MCF 10A (cell line): ENCODE results near the gene CEP170B. TPM values are rescaled to one million over a fixed set of nuclear protein-coding genes. Genes with fewer than 3 reads are reported as not detected.

Experiments
- BruUV-seq: library from RNA; stranded (reverse); fragments of 400-500 nt; replicated peaks from 2 replicates; lab custom pipeline; 2021; lab: Mats Ljungman, UMichigan
- CTCF ChIA-PET: fragments of 300-600 bp; sonication (Branson Sonifier 250); formaldehyde crosslinking; extraction: SDS; loops from one replicate; lab custom pipeline; 2021; ENCODE audit warnings: antibody characterized with exemption, inconsistent platforms; lab: Yijun Ruan, JAX
- POLR2A ChIA-PET: fragments of 300-600, 350-650 bp; sonication (Branson Sonifier 250); formaldehyde crosslinking; extraction: SDS; loops from one replicate; lab custom pipeline; 2020; ENCODE audit warnings: antibody characterized with exemption, inconsistent platforms; lab: Yijun Ruan, JAX
- DNase-seq: peaks from one replicate; pipeline ENCODE4 v3.0.0-alpha.2; 2018; ENCODE audit not compliant: unreplicated experiment
- H3K27ac Mint-ChIP-seq: one replicate; pipeline ENCODE4 v1.8.0; 2022; ENCODE audit warnings: mild to moderate bottlenecking, low read depth, mixed read lengths; ENCODE audit not compliant: unreplicated experiment
- H3K27me3 Mint-ChIP-seq: one replicate; pipeline ENCODE4 v1.8.0; 2022; ENCODE audit warnings: mixed read lengths; ENCODE audit not compliant: insufficient read depth, unreplicated experiment
- H3K36me3 Mint-ChIP-seq: one replicate; pipeline ENCODE4 v1.8.0; 2022; ENCODE audit warnings: mild to moderate bottlenecking, moderate library complexity, mixed read lengths; ENCODE audit not compliant: insufficient read depth, unreplicated experiment
- H3K4me1 Mint-ChIP-seq: one replicate; pipeline ENCODE4 v1.8.0; 2022; ENCODE audit warnings: mixed read lengths; ENCODE audit not compliant: insufficient read depth, unreplicated experiment
- H3K4me3 Mint-ChIP-seq: one replicate; pipeline ENCODE4 v1.8.0; 2022; ENCODE audit warnings: mild to moderate bottlenecking, moderate library complexity, mixed read lengths; ENCODE audit not compliant: unreplicated experiment
- H3K9me3 Mint-ChIP-seq: one replicate; pipeline ENCODE4 v1.8.0; 2022; ENCODE audit warnings: mixed read lengths; ENCODE audit not compliant: unreplicated experiment
- CTCF ChIP-seq: fragments of 200-600 bp; IDR thresholded peaks from one replicate; pipeline ENCODE4 v1.8.0; 2022; ENCODE audit warnings: antibody characterized with exemption, mild to moderate bottlenecking; ENCODE audit not compliant: unreplicated experiment
- intact Hi-C: fragments of 100-400 bp; cut with micrococcal nuclease; formaldehyde crosslinking; loops from 2 replicates; pipeline ENCODE4 v1.14.1; 2022
- total RNA-seq: library from RNA; stranded (reverse); gene quantifications from 2 replicates; pipeline ENCODE4 v1.2.3, GENCODE V29; 2022

CEP170B gene
- total RNA-seq, 1 experiment from 2014 or later = 77.4 TPM

- H3K27me3 Mint-ChIP-seq = no peaks in the 10 kb centered on the region
- TF ChIP-seq CTCF = peak; percentile 37
- H3K4me1 Mint-ChIP-seq = peaks cover 22% of the 10 kb centered on the region
- no peaks in the 10 kb centered on the region for H3K9me3 Mint-ChIP-seq
- no peak overlapping the region for H3K27ac Mint-ChIP-seq
- intact Hi-C loops = no loop called here
- no peak for DNase-seq
- BruUV-seq = no TSS peak
- no peak overlapping the region for H3K4me3 Mint-ChIP-seq
- peaks cover 6% of the 10 kb centered on the region for H3K36me3 Mint-ChIP-seq
- ChIA-PET POLR2A (no interaction called here), CTCF (interaction anchor here (0.6 to 0.8 kb wide), 4 partner anchors 101 to 1167 kb away, joined by 3 to 5 read pairs (median 4); no protein-coding TSS in a partner anchor)
These were observed 5.5 kb downstream of the CEP170B start for GRCh38 chr14:104870368-104871144.

GRCh38 chr14:104871145-104871655, 6.1 kb downstream of the CEP170B start:
- Mint-ChIP-seq H3K4me1 (peaks cover 22% of the 10 kb centered on the region), H3K27me3 (no peaks in the 10 kb centered on the region), H3K4me3 (no peak overlapping the region), H3K36me3 (peaks cover 6% of the 10 kb centered on the region), H3K27ac (no peak overlapping the region), H3K9me3 (no peaks in the 10 kb centered on the region)
- intact Hi-C loops = no loop called here
- POLR2A ChIA-PET = no interaction called here
- CTCF ChIA-PET = interaction anchor here (0.6 to 0.8 kb wide), 3 partner anchors 137 to 1168 kb away, joined by 3 to 5 read pairs (median 3); no protein-coding TSS in a partner anchor
- BruUV-seq = no TSS peak
- DNase-seq = no peak
- no peak for TF ChIP-seq CTCF

GRCh38 chr14:104871656-104872468, 6.8 kb downstream of the CEP170B start:
- ChIA-PET POLR2A (no interaction called here), CTCF (interaction anchor here (0.8 kb wide), 1 partner anchor 499 kb away, joined by 5 read pairs; no protein-coding TSS in a partner anchor)
- H3K9me3 Mint-ChIP-seq = no peaks in the 10 kb centered on the region
- H3K4me3 Mint-ChIP-seq = no peak overlapping the region
- peaks cover 18% of the 10 kb centered on the region for H3K4me1 Mint-ChIP-seq
- no TSS peak for BruUV-seq
- intact Hi-C loops = no loop called here
- H3K36me3 Mint-ChIP-seq = peaks cover 6% of the 10 kb centered on the region
- peak overlapping the region; percentile 36 for H3K27ac Mint-ChIP-seq
- DNase-seq = no peak
- TF ChIP-seq CTCF = no peak
- H3K27me3 Mint-ChIP-seq = no peaks in the 10 kb centered on the region
